ENCODE measurements around the gene RAD23A. TPM values are rescaled to one million over a fixed set of nuclear protein-coding genes. Genes with fewer than 3 reads are reported as not detected.

RAD23A gene
- total and polyA plus RNA-seq, 2 donors (not counting 3 experiments of a cell fraction or from before 2014, with no cell fraction given): 66.9 to 102 TPM

DNA sequence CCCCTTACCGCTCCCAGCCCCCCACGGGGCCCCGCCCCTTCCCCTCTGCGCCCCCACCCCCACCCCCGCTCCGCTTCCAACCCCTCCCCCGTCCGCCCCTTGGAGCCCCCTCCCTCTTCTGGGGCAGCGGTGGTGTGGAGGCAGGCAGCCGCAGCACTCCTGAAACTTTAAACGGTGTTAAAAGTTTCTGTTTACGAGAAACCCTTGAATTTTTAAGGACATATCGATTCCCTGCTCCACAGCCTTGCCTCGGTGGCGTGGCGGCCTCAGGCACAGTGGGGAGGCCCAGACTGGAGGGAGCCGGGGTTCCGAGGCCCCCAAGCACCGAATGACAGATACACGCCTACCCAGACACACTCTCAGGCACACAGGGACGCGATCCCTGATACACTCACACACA is 44.8 kb downstream of the RAD23A start:
- CTCF ChIA-PET: interaction anchor here (1.1 kb wide), 1 partner anchor 104 kb away, joined by 3 read pairs; no protein-coding TSS in a partner anchor

DNA sequence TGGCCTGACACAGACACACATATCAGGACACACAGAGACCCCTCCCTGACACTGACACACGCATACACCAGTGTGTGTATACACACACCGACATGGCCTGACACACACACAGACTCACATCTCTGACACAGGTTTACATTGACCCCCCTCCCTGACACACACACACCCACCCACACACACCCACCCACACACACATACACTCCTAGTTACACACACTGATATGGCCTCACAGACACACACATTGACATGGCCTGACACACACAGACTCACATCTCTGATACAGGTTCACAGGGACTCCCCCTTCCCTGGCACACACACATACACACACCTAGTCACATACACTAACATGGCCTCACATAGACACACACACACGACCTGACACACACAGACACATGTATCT is 45.2 kb downstream of the RAD23A start:
- Histone ChIP-seq H4K20me1 (replicated peaks; ENCODE audit: control insufficient read depth, extremely low read depth, insufficient read depth, low read length) (no peaks in the 10 kb centered on the region), H3K27me3 (ENCODE audit: control insufficient read depth in 2 of 2, insufficient read depth in 2 of 2, low read length in 2 of 2) (no peaks in the 10 kb centered on the region), H3K79me2 (ENCODE audit: control insufficient read depth, insufficient read depth, low read length) (no peaks in the 10 kb centered on the region), H3K9me1 (replicated peaks; ENCODE audit: control insufficient read depth, extremely low read depth, insufficient read depth, low read length) (no peaks in the 10 kb centered on the region), H3K4me1 (ENCODE audit: control insufficient read depth, extremely low read depth, insufficient read depth, low read length) (no peaks in the 10 kb centered on the region), H3K9me3 (replicated peaks; ENCODE audit: control insufficient read depth, insufficient read depth, low read length) (no peaks in the 10 kb centered on the region), H3K27ac (ENCODE audit: insufficient read depth, low read depth, low read length) (no peak overlapping the region), H3K36me3 (ENCODE audit: control insufficient read depth in 2 of 2, extremely low read depth in 1 of 2, insufficient read depth in 2 of 2, low read length in 2 of 2) (no peaks in the 10 kb centered on the region), H3K4me2 (ENCODE audit: insufficient read depth, low read length) (no peak overlapping the region), H3K9ac (replicated peaks; ENCODE audit: extremely low read depth, insufficient read depth, low read length) (no peak overlapping the region), H3K4me3 (replicated peaks in 1 of 3; ENCODE audit: insufficient read depth in 1 of 3, low read depth in 1 of 3, low read length in 3 of 3) (no peak overlapping the region), H2AFZ (ENCODE audit: low read depth, low read length) (no peak overlapping the region)
- dilution Hi-C loops (cut with MboI; ENCODE audit: extremely low pct_ligation_motif_present, low sequenced_read_pairs): no loop called here
- no peak for TF ChIP-seq FOS (IDR thresholded peaks at IDR 0.05; ENCODE audit: borderline replicate concordance, insufficient read depth, low read length)
- TF ChIP-seq, protein P1, sequence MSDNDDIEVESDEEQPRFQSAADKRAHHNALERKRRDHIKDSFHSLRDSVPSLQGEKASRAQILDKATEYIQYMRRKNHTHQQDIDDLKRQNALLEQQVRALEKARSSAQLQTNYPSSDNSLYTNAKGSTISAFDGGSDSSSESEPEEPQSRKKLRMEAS (IDR thresholded peaks at IDR 0.05; ENCODE audit: insufficient read depth, insufficient read length): no peak
- TF ChIP-seq JUN (IDR thresholded peaks at IDR 0.05; ENCODE audit: borderline replicate concordance, insufficient read depth, insufficient read length, low read depth): no peak
- TF ChIP-seq, protein P2, sequence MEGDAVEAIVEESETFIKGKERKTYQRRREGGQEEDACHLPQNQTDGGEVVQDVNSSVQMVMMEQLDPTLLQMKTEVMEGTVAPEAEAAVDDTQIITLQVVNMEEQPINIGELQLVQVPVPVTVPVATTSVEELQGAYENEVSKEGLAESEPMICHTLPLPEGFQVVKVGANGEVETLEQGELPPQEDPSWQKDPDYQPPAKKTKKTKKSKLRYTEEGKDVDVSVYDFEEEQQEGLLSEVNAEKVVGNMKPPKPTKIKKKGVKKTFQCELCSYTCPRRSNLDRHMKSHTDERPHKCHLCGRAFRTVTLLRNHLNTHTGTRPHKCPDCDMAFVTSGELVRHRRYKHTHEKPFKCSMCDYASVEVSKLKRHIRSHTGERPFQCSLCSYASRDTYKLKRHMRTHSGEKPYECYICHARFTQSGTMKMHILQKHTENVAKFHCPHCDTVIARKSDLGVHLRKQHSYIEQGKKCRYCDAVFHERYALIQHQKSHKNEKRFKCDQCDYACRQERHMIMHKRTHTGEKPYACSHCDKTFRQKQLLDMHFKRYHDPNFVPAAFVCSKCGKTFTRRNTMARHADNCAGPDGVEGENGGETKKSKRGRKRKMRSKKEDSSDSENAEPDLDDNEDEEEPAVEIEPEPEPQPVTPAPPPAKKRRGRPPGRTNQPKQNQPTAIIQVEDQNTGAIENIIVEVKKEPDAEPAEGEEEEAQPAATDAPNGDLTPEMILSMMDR (IDR thresholded peaks at IDR 0.05; ENCODE audit: extremely low read depth in 1 of 2, insufficient read depth in 1 of 2, low read depth in 1 of 2, low read length in 2 of 2): no peak
- FAIRE-seq (no peak), DNase-seq (ENCODE audit: low read depth, low spot score) (no peak)
- intact Hi-C loops (cut with micrococcal nuclease): no loop called here
- ChIA-PET CTCF (interaction anchor here (1.1 kb wide), 1 partner anchor 103 kb away, joined by 3 read pairs; no protein-coding TSS in a partner anchor), POLR2A (no interaction called here)
- BruUV-seq (replicated peaks): no TSS peak

More for the DNA sequence above, 44.8 kb downstream of the RAD23A start:
- FAIRE-seq (no peak), DNase-seq (ENCODE audit: low read depth, low spot score) (no peak)
- POLR2A ChIA-PET: no interaction called here
- no peaks in the 10 kb centered on the region for H3K4me1 ChIP-seq (ENCODE audit: control insufficient read depth, extremely low read depth, insufficient read depth, low read length)
- BruUV-seq (replicated peaks): no TSS peak
- H3K27ac ChIP-seq (ENCODE audit: insufficient read depth, low read depth, low read length): no peak overlapping the region
- TF ChIP-seq, protein P1 (IDR thresholded peaks at IDR 0.05; ENCODE audit: insufficient read depth, insufficient read length): no peak
- no peak for TF ChIP-seq GATA2 (IDR thresholded peaks at IDR 0.05; ENCODE audit: insufficient read depth, insufficient read length, low read depth, low read length)
- no peak for TF ChIP-seq EZH2 (IDR thresholded peaks at IDR 0.05; ENCODE audit: borderline replicate concordance, low read depth, low read length, severe bottlenecking)
- TF ChIP-seq POLR2A (IDR thresholded peaks at IDR 0.05; ENCODE audit: low read depth, low read length): no peak
- TF ChIP-seq POLR2AphosphoS5 (IDR thresholded peaks at IDR 0.05; ENCODE audit: insufficient read depth, low read depth, low read length): no peak
- H3K9me3 ChIP-seq (replicated peaks; ENCODE audit: control insufficient read depth, insufficient read depth, low read length): no peaks in the 10 kb centered on the region
- no peaks in the 10 kb centered on the region for H4K20me1 ChIP-seq (replicated peaks; ENCODE audit: control insufficient read depth, extremely low read depth, insufficient read depth, low read length)
- dilution Hi-C loops (cut with MboI; ENCODE audit: extremely low pct_ligation_motif_present, low sequenced_read_pairs) (no loop called here), intact Hi-C loops (cut with micrococcal nuclease) (no loop called here)
- no peak overlapping the region for H3K4me3 ChIP-seq (replicated peaks in 1 of 3; ENCODE audit: insufficient read depth in 1 of 3, low read depth in 1 of 3, low read length in 3 of 3)
- no peak overlapping the region for H2AFZ ChIP-seq (ENCODE audit: low read depth, low read length)
- H3K79me2 ChIP-seq (ENCODE audit: control insufficient read depth, insufficient read depth, low read length): no peaks in the 10 kb centered on the region
- H3K36me3 ChIP-seq (ENCODE audit: control insufficient read depth in 2 of 2, extremely low read depth in 1 of 2, insufficient read depth in 2 of 2, low read length in 2 of 2): no peaks in the 10 kb centered on the region
- H3K9ac ChIP-seq (replicated peaks; ENCODE audit: extremely low read depth, insufficient read depth, low read length): no peak overlapping the region
- no peaks in the 10 kb centered on the region for H3K9me1 ChIP-seq (replicated peaks; ENCODE audit: control insufficient read depth, extremely low read depth, insufficient read depth, low read length)
- H3K4me2 ChIP-seq (ENCODE audit: insufficient read depth, low read length): no peak overlapping the region
- H3K27me3 ChIP-seq (ENCODE audit: control insufficient read depth in 2 of 2, insufficient read depth in 2 of 2, low read length in 2 of 2): no peaks in the 10 kb centered on the region
